ENCODE data around the gene CGNL1.

Gene CGNL1

DNA sequence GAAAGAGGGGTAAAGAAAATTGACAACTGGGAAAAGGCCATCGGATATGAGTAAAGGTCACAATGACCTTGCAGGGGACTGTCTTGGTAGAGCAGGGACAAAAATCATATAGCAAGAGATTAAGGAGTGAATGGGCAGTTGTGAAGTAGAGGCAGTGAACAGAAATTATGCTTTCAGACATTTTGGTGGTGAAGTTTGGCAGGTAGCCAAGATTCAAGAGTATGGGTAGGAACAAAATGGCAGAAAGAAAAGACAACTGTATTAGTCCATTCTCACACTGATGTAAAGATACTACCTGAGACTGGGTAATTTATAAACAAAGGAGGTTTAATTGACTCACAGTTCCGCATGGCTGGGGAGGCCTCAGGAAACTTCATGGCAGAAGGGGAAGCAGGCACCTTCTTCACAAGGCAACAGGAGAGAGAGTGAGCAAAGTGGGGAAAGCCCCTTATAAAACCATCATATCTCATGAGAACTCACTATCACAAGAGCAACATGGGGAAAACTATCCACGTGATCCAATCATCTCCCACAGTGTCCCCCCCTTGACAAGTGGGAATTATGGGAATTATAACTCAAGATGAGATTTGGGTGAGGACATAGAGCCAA is 84.0 kb downstream of the CGNL1 start:
- no peak for DNase-seq (ENCODE audit: low spot score)

DNA sequence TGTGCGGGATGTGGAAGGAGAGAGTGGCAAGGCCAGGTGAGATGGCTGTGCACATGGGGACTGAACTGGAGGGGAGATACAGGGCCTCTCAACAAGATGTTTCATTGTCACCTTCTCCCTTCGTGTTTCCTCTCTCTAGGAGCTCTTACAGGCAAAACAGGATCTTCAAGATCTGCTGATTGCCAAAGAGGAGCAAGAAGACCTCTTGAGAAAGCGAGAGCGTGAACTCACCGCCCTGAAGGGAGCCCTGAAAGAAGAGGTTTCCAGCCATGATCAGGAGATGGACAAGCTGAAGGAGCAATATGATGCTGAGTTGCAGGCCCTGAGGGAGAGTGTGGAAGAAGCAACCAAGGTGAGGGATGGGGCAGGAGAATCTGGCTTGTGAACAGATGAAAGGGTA is 85.2 kb downstream of the CGNL1 start:
- DNase-seq (ENCODE audit: low spot score) = no peak

DNA sequence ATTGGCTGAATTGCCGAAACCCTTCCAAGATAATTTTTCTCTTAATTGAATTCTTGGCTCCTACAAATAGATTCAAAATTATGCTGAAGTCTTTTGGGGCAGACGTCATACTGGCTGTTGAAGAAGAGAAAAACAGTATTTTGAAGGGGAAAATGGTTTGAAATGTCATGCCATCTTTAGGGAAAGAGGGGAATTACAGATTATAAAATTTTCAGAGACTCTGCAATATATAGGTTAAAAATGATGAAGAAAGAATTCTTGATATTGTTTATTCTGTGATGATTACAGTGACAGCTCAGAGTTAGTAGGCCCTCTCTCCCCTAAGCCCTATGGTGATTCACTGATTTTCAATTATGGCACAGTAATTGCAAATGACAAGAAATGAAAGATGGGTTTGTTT is 86.1 kb downstream of the CGNL1 start:
- no peak for DNase-seq (ENCODE audit: low spot score)

DNA sequence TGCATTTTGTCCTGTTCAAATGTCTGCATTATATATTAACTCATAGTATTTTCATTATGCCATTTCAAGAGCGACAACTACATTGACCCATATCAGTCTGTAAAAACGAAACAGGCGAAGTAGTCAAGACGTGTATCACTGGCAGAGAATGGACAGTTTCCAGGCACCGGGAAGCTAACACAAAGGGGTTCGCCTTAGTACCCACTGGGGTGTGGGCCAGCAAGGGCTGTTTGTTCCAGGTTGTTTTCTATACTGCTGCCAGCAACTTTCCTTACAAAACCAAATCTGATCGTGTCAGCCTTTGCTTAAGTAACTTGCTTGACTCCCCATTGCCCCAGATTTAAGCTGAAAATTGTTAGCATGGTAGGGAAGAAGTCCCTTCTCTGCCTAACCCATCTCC is 87.1 kb downstream of the CGNL1 start:
- DNase-seq (ENCODE audit: low spot score) = no peak

DNA sequence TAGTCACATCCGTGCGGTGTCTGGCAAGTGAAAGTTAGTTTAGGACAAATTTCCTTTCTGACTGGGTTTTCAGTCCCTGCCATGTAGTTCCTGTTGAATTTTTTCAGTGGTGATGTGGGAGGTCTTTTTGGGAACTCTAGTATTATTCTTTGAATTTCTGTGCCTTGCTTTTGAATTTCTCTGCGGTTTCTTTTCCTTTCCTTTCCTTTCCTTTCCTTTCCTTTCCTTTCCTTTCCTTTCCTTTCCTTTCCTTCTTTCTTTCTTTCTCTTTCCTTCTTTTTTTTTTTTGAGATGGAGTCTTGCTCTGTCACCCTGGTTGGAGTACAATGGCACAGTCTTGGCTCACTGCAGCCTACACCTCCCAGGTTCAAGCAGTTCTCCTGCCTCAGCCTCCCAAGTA is 88.2 kb downstream of the CGNL1 start:
- DNase-seq (ENCODE audit: low spot score) = no peak

DNA sequence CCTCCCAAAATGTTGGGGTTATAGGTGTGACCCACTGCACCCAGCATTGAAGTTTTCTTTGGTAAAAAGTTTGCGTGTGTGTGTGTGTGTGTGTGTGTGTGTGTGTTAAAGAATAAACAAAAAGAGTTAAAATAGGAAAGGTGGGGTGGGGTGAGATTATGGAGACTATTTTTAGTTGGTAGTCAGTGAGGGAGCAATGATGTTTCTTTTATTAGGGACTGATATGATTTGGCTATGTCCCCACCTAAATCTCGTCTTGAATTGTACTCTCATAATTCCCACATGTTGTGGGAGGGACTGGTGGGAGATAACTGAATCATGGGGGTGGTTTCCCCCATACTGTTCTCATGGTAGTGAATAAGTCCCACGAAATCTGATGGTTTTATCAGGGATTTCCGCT is 92.2 kb downstream of the CGNL1 start:
- no peak for DNase-seq (ENCODE audit: low spot score)

DNA sequence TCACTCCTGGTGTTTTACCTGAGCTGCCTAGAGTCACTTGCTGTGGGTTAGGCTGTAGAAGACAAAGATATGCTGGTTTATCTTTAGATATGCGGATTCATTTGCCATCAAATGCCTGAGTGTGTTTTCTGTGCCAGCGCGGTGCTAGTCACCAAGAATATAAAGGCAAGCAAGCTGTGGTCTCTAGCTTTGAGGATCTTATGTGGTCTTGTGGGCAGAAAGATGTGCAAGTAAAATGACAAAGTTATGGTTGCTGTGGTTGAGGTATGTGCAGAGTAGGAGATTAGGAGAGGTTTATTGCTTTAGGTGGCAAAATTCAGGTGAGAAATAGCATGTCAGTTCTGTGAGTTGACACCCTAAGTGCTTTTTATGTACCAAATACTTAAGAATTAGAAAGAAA is 94.2 kb downstream of the CGNL1 start:
- DNase-seq (ENCODE audit: low spot score) = no peak

DNA sequence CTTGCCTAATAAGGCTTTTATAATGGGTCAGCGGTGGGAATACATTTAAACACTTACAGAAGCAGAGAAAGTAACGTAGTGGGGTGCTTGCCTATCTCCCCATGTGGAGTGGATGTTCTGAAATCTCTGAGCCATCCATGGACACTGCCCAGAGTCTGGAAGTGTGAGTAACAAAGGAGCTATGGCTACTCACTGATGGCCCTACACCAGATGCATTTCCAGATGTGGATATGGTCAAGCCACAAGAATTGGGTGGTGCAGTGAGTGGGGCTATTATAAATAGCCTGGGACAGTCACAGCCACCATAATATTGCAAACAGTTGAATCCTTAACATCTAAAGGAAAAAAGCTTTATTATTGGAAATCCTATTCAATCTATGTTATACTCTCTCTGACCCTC is 96.6 kb downstream of the CGNL1 start:
- no peak for DNase-seq (ENCODE audit: low spot score)

DNA sequence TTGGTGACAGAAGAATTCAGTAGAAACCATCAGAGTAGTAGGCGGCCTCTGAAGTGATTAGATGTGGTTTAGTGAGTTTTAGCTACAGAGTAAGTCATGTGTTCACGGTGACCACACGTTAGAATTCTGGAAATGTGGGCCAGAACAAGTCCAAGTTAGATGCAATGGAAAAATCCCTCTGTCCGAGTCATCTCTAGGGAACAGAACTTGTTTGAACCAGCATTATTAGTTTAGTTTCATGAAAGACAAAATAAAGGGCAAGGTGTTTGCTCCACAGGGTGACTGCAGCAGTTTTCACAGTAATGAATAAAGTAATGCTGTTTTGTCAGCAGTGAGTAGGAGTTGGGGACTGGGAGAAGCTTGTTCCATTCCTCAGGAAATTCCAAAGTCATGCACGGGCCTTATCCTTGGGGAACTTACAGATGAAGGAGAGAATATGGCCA is 100.2 kb downstream of the CGNL1 start:
- DNase-seq (ENCODE audit: low spot score) = peak; percentile 8

DNA sequence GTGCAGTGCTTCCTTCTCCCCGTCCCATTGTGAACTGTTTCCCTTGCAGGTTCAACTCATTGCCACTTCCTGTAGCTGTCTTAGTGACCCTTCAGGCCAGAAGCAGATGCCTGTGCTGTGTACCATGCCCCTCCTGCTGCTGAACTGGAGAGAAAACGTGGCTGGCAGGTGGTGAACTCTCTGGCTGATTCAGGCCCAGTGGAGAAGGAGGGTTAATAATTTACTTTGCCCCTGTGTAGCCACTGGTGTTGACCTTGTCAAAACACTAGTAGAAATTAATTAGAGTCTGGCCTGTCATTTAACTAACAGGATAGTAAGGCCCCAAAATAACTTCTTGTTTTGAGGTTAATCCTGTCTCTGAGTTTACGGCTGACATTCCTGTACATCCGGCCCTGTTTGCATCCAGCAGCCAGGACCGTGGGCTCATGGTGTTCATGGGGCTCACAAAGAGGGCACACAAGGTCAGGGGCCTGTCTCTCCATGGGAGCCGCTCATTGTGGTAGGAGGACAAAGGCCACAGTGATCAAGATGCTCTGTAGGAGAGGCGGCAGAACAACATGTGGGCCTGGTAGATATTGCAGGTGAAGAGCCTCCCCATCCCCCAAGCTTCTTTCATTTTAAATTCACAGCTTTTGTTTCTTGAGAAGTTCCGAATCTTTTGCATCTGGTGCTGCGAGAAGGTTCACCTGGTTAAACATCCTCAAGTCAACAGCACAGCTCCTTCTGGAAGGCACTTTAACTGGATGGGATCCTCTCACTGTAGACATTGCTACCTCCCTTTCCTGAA is 101.6 kb downstream of the CGNL1 start:
- no peak for DNase-seq (ENCODE audit: low spot score)

DNA sequence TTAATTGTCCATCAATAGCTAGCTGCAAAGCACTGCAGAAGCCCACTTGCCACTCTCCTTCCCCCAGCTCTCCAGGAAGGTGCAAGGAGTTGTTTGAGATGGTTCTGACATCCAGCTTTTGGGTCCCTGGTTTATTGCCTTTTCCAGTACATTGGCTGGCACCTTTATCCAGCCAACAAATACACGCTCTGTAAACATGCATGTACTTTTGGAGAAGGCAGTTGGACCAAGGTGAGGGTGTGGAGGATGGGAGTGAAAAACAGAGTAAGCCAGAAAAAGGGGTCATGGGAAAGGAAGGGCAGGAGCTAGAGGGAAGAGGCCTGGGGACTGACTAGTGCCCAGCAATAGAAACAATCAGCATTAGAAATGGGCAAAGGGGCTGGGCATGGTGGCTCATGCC is 102.7 kb downstream of the CGNL1 start:
- no peak for DNase-seq (ENCODE audit: low spot score)

DNA sequence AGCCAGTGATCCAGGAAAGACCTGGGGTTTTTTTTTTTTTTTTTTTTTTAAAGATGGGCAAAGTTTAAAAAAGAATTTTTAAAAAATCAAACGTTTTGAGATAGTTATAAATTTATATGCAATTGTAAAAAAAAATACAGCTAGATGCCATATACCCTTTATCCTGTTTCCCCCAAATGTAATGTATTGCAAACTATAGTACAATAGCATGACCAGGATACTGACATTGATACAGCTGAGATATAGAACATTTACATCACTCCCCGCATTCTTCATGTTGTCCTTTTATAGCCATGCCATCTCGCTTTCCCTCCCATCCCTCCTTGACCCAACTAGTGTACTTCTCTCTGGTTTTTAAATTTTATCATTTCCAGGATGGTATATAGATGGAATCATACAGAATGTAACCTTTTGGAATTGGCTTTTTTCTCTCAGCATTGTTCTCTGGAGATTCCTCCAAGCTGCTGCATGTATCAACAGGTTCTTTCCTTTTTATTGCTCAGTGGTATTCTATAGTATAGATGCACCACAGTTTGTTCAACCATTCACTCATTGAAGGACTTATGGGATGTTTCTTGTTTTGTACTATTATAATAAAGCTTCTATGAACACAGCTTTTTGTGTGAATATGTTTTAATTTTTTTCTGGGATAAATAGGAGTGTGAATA is 104.9 kb downstream of the CGNL1 start:
- no peak for DNase-seq (ENCODE audit: low spot score)

DNA sequence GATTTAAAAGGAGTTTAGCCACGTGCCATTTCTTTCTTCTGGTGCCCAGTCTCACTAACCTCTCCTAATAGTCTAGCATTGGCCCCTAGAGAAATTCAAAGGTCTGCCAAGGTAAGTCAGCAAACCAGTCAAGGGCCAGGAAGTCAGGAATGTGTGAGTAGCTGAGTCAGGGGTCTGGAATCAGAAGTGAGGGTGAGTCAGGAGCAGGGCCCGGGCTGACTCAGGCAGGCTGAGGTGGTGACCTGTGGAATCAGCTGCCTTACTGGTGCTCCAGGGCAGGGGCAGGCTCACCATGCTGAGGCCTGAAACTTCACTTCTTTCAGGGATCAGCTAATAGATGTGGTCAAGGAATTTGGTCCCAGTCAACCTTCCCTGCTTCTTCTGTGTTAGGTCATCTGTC is 109.6 kb downstream of the CGNL1 start:
- DNase-seq (ENCODE audit: low spot score) = peak; percentile 14

DNA sequence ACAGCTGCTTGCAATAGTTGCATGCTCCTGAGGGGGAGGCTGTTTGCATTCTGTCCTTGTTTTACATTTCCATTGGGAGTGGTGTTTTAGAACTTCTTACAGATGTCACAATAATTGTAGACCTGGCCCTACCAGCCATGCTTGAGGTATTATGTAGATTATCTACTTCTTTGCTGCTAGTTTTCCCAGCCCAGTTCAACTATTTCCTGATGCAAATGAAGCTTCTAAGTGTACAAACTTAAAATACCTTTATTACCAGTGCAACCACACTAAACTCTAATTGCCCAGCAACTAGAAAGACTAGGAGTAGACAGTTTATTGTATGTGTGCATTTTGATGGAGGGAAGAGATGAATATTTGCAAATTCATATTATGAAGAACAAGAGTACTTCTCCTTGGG is 110.5 kb downstream of the CGNL1 start:
- DNase-seq (ENCODE audit: low spot score) = no peak

DNA sequence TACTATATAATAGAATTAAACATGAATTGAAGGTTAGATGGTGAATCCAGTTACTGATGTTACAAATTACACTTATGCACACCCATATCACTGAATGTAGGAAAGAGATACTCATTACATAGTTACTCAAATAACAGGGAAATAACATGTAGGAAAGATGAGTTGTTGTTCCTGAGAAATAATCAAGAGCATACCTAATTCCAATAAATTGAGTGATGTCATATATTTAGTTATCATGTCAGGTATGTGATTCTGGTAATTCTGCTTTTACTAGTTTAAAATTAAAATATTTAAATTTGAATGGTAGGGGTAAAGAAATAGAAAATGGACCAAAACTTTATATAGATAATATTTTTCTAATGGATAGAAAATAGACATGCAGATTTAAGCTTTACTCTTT is 112.8 kb downstream of the CGNL1 start:
- no peak for DNase-seq (ENCODE audit: low spot score)

DNA sequence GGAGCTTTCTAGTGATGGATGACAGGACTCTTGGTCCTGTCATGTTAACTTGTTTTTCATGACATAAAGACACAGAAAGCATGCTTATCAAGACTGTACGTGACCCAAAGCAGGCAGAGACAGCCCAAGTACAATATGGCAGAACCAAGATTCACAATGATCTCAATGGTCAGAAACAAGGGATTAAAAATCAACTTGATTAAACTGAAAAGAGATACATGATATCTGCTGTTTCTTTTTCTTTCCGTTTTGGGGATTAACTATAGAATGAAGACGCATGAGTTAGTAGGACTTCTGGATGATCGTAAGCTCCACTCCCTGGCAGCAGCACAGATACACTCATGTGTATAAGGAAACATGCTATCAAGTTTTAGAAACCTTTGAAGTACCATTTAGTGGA is 117.0 kb downstream of the CGNL1 start:
- no peak for DNase-seq (ENCODE audit: low spot score)

DNA sequence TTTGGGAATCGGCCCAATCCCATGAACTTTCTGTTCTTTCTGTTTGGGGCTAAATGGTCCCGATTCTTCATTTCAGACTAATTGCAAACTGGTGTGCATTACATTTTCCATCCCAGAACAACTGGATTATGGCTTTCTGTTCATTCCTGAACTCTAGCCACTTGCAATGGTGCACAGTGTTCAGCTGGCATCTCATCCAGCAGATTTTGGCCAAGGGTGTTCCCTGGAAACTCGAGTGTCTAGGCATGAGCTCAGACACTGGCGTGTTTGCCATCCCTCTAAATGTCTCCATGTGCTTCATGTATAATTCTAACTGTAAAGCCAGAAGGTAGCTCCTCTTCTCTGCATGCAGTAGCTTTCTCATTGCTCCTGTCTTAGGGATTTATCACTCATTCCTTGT is 118.3 kb downstream of the CGNL1 start:
- no peak for DNase-seq (ENCODE audit: low spot score)

DNA sequence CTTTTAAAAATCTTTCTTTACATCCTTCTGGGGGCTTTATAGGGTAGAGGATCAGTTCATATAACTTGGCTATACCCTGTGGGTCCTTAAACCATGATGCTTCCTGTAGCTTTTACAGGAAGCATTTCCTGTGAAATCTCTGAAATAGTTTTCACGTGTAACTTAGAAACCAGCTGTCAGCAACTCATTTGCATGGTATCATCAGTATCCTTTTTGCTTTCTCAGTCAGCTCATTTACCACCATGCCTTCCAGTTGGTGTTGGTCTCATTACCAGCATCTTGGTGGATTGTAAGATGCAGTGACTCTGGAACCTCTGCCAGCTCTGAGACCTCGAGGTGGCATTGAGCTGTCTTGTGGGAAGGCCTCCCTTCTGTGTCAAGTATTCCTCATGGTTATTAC is 118.7 kb downstream of the CGNL1 start:
- DNase-seq (ENCODE audit: low spot score) = no peak

DNA sequence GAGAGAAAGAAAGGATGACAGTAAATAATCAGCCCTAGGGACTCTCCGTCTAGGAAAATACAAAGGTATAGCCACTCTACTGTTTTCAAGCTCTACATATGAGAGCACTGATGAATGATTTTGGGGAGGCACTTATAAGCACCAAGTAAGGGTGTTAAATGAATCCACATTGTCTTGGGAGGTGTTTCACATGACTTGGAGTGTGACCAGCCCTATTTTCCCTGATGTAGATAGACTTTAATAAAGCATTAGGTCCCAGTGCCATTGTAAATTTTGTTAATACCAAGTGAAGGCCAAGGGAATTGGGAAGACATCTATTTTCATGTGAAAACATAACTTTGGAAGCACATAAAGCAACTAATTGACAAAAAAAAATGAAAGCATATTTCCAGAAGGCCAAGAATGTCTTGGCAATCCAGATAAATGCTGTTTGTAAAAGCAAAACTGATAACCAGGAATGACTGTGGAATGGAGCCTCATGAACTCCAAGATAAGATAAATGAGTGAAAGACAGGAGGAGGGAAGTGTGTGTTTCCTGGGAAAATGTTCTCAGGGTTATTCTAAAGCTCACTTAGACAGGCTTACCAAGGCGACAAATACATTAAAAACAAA is 119.4 kb downstream of the CGNL1 start:
- DNase-seq (ENCODE audit: low spot score) = no peak

DNA sequence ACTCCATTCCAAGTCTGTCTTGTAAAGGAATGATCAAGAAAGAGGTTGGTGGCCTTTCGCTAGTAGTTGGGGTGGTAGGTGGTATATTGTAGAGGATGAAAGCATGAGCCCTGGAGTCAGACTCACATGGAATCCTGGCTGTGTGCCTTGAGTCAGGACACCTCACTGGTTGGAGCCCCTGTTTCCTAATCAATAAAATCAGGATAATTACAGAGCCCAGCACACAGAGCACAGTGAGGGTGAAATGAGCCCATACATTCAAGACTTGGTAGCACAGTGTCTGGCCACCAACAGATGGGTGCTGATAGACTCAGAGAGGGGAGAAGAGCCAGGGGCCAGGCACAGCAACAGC is 120.3 kb downstream of the CGNL1 start:
- DNase-seq (ENCODE audit: low spot score) = no peak

DNA sequence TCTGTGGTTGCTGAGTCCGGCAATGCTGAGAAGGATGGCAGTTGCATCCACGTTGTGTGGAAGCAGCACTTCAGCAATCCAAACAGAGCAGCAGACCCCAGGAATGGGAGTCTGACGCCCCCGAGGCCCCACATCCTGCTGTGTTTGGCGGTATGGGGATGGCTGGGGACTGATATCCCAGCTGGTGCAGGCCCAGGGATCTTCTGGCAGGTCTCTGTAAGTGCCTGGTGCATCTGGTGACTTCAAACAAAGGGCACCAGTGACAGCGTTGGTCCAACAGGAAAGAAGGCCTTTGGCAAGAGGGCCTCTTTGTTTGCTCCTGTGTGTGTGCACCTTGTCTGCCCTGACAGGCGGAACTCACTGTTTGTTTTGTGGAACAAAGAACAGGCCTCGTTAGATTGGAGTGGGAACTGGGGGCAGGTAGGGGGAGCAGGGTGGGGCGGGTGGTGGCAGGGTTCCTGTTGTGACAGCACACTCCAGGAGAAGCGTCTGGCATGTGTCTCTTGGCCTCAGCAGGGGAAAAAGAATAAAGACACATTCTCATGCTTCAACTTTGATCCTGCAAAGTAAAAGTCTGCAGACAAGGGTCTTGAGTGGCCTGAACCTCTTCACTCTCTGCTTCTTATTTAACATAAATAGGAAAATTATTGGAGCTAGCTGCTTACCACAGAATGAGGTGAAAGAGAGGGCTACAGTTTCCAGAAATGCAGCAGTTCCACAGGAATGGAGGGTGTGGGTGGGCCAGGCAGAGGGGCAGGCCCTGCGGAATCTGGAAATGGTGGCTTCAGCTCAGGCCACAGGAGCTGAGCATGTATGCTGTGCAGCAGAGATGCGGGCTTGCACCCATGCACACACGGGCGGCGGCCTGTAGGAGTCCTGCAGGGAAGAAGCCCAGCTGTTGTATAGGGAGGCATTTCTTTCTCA is 120.9 kb downstream of the CGNL1 start:
- no peak for DNase-seq (ENCODE audit: low spot score)

DNA sequence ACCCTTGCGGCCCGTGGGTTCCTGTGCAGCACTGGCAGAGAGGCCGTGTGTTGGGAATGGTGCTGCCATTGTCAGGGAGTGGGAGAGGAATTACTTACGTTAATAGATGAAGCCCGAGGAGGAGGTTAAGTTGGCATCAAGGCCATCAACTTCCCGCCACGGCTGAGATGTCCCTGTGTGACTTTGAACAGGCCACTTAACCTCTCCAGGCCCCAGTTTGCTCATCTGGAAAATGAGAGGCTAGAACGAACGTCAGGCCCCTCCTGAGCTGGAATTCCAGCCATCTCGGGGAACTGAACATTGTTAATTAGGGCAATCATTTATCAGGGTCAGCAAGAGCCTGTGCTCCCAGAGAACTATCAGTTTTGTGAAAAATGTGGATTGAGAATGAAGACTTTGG is 124.0 kb downstream of the CGNL1 start:
- no peak for DNase-seq (ENCODE audit: low spot score)
